AG08396 (cell line): ENCODE results near the gene GPR137B.

Experiments used
- DNase-seq: peaks from one replicate; pipeline ENCODE4 v3.0.0; 2012; ENCODE audit warnings: low spot score, mixed read lengths

Gene GPR137B

GRCh38 chr1:236200925-236201324 is 58.6 kb downstream of the GPR137B start:
- no peak for DNase-seq

DNA sequence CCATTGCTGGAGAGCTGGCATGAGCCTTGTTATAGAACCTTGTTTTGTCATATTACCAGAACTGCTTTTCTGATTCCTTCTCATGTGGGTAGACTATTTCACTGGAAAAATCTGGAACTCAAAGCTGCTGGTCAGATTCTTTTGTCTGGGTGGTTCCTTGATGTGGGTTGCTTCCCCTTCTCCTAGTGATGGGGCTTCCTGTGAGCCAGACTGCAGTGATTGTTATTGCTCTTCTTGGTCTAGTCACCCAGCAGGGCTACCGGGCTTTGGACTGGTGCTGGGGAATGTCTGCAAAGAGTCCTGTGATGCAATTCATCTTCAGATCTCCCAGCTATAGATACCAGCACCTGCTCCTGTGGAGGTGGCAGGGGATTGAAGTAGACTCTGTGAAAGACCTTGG is 59.4 kb downstream of the GPR137B start:
- DNase-seq = no peak

- DNase-seq = no peak
These were observed 61.7 kb downstream of the GPR137B start for GRCh38 chr1:236204039-236204438.

DNA sequence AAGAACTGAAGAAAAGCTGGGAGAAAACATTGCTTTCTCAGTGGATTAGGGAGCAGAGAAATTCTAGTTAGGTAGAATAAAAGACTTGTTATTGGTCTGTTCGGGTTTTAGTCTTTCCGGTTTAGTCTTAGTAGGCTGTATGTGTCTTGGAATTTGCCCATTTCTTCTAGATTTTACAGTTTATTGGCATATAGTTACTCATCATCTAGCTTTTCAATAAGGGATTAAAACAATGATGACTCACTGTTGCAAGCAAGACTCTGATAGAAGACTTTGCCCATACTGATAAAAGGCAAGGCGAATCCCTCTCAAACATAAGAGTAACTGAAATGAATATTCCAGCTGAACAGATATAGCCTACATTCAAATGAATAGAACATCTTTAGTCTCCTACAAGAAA is 62.3 kb downstream of the GPR137B start:
- DNase-seq = no peak

GRCh38 chr1:236206548-236206947 is 64.2 kb downstream of the GPR137B start:
- no peak for DNase-seq

- DNase-seq = no peak
These were observed 64.8 kb downstream of the GPR137B start for GRCh38 chr1:236207121-236207520.

- DNase-seq = no peak
These were observed 65.2 kb downstream of the GPR137B start for GRCh38 chr1:236207569-236207968.

GRCh38 chr1:236209185-236209584 is 66.8 kb downstream of the GPR137B start:
- DNase-seq = no peak

DNA sequence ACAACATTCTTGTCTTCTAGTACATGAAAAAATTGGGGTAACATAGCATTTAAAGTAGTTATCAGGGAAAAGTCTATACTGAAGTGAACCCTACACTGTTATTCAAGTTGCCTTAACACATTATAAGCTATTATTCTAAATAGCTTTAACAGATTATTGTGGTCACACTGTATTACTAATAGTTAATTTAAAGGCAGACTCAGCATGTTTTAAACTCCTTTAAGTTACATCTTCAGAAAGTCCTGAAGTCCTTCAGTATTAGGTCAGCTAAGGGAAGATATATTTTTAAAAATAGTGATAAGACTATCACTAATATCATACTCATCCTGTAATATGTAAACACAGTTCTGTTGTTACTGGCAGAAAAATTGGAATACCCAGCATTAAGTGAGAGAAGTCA is 67.4 kb downstream of the GPR137B start:
- no peak for DNase-seq

GRCh38 chr1:236211815-236212214 is 69.5 kb downstream of the GPR137B start:
- no peak for DNase-seq

- no peak for DNase-seq
These were observed 71.2 kb downstream of the GPR137B start for GRCh38 chr1:236213534-236213933.

DNA sequence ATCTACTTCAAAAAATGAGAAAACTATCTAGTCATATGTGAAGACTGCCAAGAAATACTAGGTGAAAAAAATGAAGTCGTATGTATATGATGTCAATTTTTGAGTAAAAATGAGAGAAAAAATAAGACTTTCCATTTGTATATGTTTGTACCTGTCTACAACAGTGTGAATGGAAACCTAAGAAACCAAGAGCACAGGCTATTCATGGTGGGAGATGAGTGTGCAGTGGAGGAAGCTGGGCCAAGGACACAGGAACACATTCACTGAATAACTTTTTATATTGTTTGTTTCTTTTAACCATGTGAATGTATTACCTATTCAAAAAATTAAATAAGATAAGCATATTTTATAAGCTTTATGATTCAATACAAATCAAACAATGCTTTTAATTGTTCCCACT is 72.4 kb downstream of the GPR137B start:
- no peak for DNase-seq

GRCh38 chr1:236220473-236220872 is 78.1 kb downstream of the GPR137B start:
- no peak for DNase-seq

- DNase-seq = no peak
These were observed 80.3 kb downstream of the GPR137B start for GRCh38 chr1:236222632-236223031.

DNA sequence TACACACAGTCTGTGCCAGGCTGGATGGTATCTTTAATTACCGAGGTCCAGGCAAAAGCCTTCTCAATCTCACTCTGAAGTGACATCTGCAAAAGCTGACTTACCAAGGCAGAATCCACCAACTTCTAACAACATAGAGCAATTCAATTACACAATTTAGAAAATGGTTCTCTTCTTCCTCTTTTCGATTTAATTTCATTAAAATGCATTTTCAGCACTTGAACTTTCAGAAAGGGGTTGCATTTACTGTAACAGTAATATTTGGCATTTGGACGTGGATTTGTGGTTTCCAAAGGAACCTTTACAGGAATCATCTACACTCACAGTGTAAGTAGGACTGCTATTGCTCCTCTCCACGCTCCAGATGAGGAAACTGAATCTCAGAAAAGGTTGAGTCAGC is 86.1 kb downstream of the GPR137B start:
- no peak for DNase-seq

- no peak for DNase-seq
These were observed 92.8 kb downstream of the GPR137B start for GRCh38 chr1:236235116-236235515.

DNA sequence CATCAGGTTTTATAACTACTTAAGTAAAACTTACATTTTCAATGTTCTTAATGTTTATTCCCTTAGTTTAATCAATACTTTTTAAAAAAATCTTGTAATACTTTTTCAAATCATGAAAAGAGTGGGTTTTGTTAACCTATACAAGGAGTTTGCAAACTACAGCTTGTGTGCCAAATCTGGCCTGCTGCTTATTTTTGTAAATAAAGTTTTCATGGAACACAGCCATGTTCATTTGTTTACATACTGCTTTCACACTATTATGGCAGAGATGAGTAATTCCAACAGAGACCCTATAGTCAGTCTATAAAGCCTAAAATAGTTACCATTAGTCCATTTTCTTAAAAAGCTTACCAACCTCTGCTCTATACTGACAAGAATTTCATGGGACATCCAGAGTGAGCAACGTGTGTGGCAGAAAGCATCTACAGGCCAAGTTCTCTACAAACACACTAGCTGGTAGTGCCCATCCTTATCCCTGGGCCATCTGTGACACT is 96.8 kb downstream of the GPR137B start:
- DNase-seq = no peak

- DNase-seq = no peak
These were observed 98.3 kb downstream of the GPR137B start for GRCh38 chr1:236240675-236241074.

GRCh38 chr1:236242568-236242967 is 100.2 kb downstream of the GPR137B start:
- DNase-seq = no peak

- DNase-seq = no peak
These were observed 104.9 kb downstream of the GPR137B start for GRCh38 chr1:236247286-236247685.

DNA sequence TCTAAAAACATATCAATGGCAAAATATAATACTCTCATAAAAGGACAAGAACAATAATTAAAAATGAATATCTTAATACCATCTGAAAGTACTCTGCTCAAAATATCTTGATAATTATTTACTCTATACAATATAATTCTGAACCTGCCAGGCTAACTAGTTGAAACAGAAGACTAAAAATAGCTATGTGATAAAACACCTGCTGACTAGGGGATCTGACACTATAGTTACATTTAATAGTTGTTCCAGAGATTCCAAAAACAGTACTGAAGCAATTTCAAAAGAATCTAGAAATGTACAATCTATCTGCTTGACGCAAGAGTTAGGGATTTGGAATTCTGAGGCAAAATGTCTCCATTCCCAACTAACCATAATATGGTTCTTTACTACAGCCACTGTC is 109.2 kb downstream of the GPR137B start:
- no peak for DNase-seq

DNA sequence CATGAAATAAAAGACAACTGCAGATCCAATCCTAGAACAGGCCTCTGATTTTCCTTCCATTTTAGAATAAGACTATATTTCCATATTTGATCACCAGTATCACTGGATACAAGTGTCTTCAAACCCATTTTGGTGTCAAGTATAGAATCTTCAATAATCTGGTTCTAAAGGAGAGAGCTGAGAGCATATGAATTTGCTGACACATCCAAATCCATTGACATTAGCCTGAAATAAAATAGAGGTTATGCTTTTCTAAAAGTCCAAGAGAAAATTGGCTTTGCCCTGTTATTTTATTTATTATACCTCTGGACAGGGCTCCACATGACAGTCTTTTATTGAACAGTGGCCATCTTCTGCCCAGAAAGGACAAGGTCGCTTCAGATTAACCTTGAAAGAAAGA is 110.8 kb downstream of the GPR137B start:
- no peak for DNase-seq

GRCh38 chr1:236253918-236254637 is 111.7 kb downstream of the GPR137B start:
- no peak for DNase-seq

DNA sequence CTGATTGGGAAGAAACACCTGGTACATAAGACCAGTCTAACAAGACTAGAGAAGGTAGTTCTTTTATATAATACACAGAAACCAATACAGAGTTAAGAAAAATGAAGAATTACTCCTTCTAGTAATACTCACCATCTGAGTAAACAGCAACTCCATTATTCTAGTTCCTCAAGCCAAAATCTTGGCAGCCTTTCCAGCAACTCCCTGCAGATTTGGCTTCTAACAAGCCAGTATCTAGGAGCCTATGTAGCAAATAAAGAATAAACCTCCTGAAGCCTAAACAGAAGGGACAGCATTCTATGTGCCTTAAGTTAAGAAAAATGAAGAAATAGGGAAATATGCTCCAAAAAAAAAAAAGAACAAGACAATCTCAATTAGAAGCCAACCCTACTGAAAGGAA is 114.9 kb downstream of the GPR137B start:
- DNase-seq = no peak
